Heart right ventricle (tissue), 16 donors: ENCODE measurements around the gene WNT7A. TPM values are rescaled to one million over a fixed set of nuclear protein-coding genes. Genes with fewer than 3 reads are reported as not detected.

ENCODE experiments used
- ATAC-seq, 8 donors: fragments of 200-7000 bp; cut with Tn5 transposase; one replicate each; pipeline ENCODE4 v1.9.1; 2020; ENCODE audit warnings: mild to moderate bottlenecking in 8 of 8, moderate library complexity in 8 of 8, moderate number of reproducible peaks in 1 of 8
- DNase-seq, 2 donors: peaks; one replicate each; pipeline ENCODE4 v3.0.0-alpha.2; 2020
- H3K27ac ChIP-seq, 10 donors: fragments of 200-600 bp; sonication (generic) in 2 of 10; one replicate each; pipeline versions ENCODE4 v1.5.0 to v1.8.0; 2020 to 2022; ENCODE audit warnings: mild to moderate bottlenecking in 3 of 10
- H3K27me3 ChIP-seq, 7 donors: fragments of 200-600 bp; one replicate each; pipeline ENCODE4 v1.8.0; 2021 to 2022; ENCODE audit warnings: mild to moderate bottlenecking in 2 of 7
- H3K36me3 ChIP-seq, 9 donors: fragments of 200-600 bp; sonication (generic) in 1 of 9; one replicate each; pipeline versions ENCODE4 v1.5.0 to v1.8.0; 2020 to 2022; ENCODE audit warnings: mild to moderate bottlenecking in 2 of 9
- H3K4me1 ChIP-seq, 9 donors: fragments of 200-600 bp; sonication (generic) in 1 of 9; one replicate each; pipeline versions ENCODE4 v1.5.0 to v1.8.0; 2020 to 2022; ENCODE audit warnings: mild to moderate bottlenecking in 4 of 9
- H3K4me3 ChIP-seq, 10 donors: fragments of 200-600 bp; sonication (generic) in 2 of 10; one replicate each; pipeline versions ENCODE4 v1.5.0 to v1.8.0; 2020 to 2022; ENCODE audit warnings: mild to moderate bottlenecking in 7 of 10, moderate library complexity in 2 of 10
- H3K9me3 ChIP-seq, 11 donors: fragments of 200-600 bp in 10 of 11; sonication (generic) in 2 of 11; one replicate each; pipeline versions ENCODE4 v1.5.0 to v1.8.0; 2013 to 2022; ENCODE audit warnings: mild to moderate bottlenecking in 2 of 11, control low read depth in 1 of 11, moderate library complexity in 1 of 11
- WGBS, 2 donors: extraction: QIAGEN DNeasy Blood & Tissue Kit; methylation state at CpG; one replicate each; pipeline ENCODE4 v1.1.7; 2013; ENCODE audit warnings: inconsistent platforms in 1 of 2; 5-methylcytosine and 5-hydroxymethylcytosine counted together
- intact Hi-C, 10 donors: fragments of 100-400 bp; cut with DNase I; formaldehyde crosslinking; loops; one replicate each; pipeline versions ENCODE4 v1.11.1 to v1.14.2; 2022
- polyA plus RNA-seq, 2 donors: library from polyadenylated mRNA; stranded (reverse); fragments of 200-250 nt; gene quantifications; one replicate each; pipeline ENCODE4 v1.2.3, GENCODE V29; 2013
- total RNA-seq, 10 donors: library from RNA; stranded (reverse); fragmentation: NEBNext Ultra II Directional in 3 of 10; extraction: Animal tissue kit (Norgen Biotek cat#: 25700) in 3 of 10; gene quantifications; one replicate each; pipeline versions ENCODE4 v1.2.1 to v1.2.4, GENCODE V29; 2021 to 2023
- TF ChIP-seq, protein P1 (sequence below), 9 donors: fragments of 200-600 bp; sonication (generic) in 2 of 9; IDR thresholded peaks; one replicate each; pipeline versions ENCODE4 v1.5.0 to v1.8.0; 2021 to 2022; ENCODE audit warnings: antibody characterized with exemption in 9 of 9, mild to moderate bottlenecking in 5 of 9, moderate library complexity in 1 of 9
- donor health status: Arrhythmogenic right ventricular cardiomyopathy.
- donor health status: ischemic (EF 13 %, LVEDD 7.1; RV severe dilation, severe dysfunction).
- donor health status: healthy with polysubstance abuse.
- donor health status: DM: no; HTN: yes; CAD: no.
- donor health status: DM: no; HTN: no; CAD: no.
- donor health status: ischemic (EF 25% LVEDD 6.9; RV normal size, moderate dysfunction).
- donor health status: ischemic (EF 25% LVEDD 5.7; RV mildly dilated, moderate dysfunction).
- donor health status: healthy.
- donor health status: DM: yes; HTN: yes; CAD: no.
- donor health status: Ischemic cardiomyopathy.
- donor health status: ischemic (EF 35%, LVEDD 5.7; RV mildly dilated, moderate dysfunction).
- donor health status: nonischemic (EF 11% LVEDD 7.7; RV severe dilation, severe dysfunction).
- donor health status: DM: yes; HTN: yes; CAD: no.
- donor health status: PGD.
- donor health status: ischemic (EF 29% LVEDD 5.4; RV normal size, mild dysfunction).
- donor health status: nonischemic (EF 23%, LVEDD 6.1; RV moderate dilation, normal function).

The WNT7A gene
- total and polyA plus RNA-seq, 12 donors: not detected

DNA sequence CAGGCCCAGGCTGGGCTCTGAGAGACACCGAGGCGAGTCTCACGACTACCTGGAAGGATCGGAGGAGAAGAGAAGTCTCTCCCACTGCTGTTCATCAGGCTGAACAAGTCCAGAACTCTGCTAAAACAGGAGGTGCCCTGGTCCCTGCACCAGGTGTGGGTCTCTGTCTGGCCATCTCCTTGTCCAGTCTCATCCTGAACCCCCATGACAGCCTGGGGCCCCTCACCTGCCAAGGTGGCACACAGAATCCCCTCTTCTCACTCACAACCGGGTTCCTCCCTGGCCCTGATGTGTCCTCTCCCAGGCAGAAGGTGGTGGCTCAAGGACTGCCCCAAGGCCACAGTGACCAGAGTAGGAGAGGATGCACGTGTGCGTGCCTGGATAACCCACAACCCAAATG, 34.1 kb downstream of the WNT7A start:
- ATAC-seq (no peak), DNase-seq (no peak)
- H3K4me3 ChIP-seq: no peak overlapping the region
- no peak overlapping the region for H3K27ac ChIP-seq
- no peaks in the 10 kb centered on the region for H3K9me3 ChIP-seq
- intact Hi-C loops: no loop called here
- TF ChIP-seq, protein P1, sequence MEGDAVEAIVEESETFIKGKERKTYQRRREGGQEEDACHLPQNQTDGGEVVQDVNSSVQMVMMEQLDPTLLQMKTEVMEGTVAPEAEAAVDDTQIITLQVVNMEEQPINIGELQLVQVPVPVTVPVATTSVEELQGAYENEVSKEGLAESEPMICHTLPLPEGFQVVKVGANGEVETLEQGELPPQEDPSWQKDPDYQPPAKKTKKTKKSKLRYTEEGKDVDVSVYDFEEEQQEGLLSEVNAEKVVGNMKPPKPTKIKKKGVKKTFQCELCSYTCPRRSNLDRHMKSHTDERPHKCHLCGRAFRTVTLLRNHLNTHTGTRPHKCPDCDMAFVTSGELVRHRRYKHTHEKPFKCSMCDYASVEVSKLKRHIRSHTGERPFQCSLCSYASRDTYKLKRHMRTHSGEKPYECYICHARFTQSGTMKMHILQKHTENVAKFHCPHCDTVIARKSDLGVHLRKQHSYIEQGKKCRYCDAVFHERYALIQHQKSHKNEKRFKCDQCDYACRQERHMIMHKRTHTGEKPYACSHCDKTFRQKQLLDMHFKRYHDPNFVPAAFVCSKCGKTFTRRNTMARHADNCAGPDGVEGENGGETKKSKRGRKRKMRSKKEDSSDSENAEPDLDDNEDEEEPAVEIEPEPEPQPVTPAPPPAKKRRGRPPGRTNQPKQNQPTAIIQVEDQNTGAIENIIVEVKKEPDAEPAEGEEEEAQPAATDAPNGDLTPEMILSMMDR (IDR thresholded peaks at IDR 0.05): no peak
- no peaks in the 10 kb centered on the region for H3K4me1 ChIP-seq
- H3K36me3 ChIP-seq: no peaks in the 10 kb centered on the region
- 77 to 87% methylated on average over 7 of the region's 7 CpGs for WGBS, 2 donors
- H3K27me3 ChIP-seq: peaks cover 0 to 56% (median 38%) of the 10 kb centered on the region in 7 donors

DNA sequence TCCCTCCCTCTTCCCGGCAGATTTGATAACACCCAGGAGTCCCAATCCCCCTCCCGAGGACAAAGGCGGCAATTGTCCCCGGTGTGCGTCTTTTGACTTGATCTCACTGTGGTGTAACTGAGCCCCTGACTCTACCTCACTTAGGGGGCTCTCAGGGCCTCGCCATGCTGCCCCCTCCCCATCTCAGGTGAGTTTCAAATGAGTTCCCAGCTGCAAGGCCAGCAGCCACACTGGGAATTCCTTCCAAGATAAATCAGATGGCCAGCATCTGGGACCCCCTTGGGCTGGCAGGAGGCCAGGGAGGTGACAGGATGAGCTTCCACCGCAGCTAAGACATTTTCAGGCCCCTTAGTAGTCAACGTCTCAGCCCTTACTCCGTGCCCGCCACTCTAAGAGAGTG, 35.0 kb downstream of the WNT7A start:
- no peak for ATAC-seq
- H3K4me1 ChIP-seq: no peaks in the 10 kb centered on the region
- DNase-seq: no peak
- H3K36me3 ChIP-seq: no peaks in the 10 kb centered on the region
- intact Hi-C loops: no loop called here
- H3K27ac ChIP-seq: no peak overlapping the region
- WGBS, 2 donors: 37 to 48% methylated on average over 10 of the region's 10 CpGs
- H3K4me3 ChIP-seq: no peak overlapping the region
- peaks cover 0 to 56% (median 38%) of the 10 kb centered on the region in 7 donors for H3K27me3 ChIP-seq
- H3K9me3 ChIP-seq: no peaks in the 10 kb centered on the region
- TF ChIP-seq, protein P1 (IDR thresholded peaks at IDR 0.05): no peak

DNA sequence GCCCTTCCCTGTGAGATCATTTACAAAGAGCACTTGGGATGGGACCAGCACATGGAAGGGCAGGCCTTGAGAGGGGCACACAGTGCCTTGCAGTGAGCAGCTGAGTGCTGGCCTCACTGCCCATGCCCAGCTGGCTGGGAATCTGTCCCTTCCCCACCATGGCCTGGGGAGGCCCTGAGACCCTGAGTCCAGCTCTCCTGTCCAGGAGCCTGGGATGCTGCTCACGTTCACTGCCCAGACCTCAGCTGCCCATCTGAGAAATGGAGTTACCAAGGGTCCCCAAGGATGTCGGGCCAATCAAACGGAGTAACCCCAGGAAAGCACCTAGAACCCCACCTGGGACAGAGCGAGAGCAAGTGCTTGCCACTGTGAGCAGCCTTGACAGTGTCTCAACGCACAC, 35.6 kb downstream of the WNT7A start:
- Histone ChIP-seq H3K36me3 (no peaks in the 10 kb centered on the region), H3K27ac (no peak overlapping the region), H3K9me3 (no peaks in the 10 kb centered on the region), H3K4me3 (no peak overlapping the region), H3K27me3 (peaks cover 0 to 57% (median 38%) of the 10 kb centered on the region in 7 donors), H3K4me1 (no peaks in the 10 kb centered on the region)
- TF ChIP-seq, protein P1 (IDR thresholded peaks at IDR 0.05): no peak
- DNase-seq: no peak
- WGBS, 2 donors: 81 to 84% methylated on average over 5 of the region's 5 CpGs
- no peak for ATAC-seq
- intact Hi-C loops: no loop called here

GRCh38 chr3:13843351-13843750, 36.5 kb downstream of the WNT7A start:
- no peak for ATAC-seq
- WGBS, 2 donors: 73 to 79% methylated on average over 5 of the region's 5 CpGs

More at GRCh38 chr3:13843351-13843750, 36.5 kb downstream of the WNT7A start:
- Histone ChIP-seq H3K27ac (no peak overlapping the region), H3K4me1 (no peaks in the 10 kb centered on the region), H3K27me3 (peaks cover 0 to 61% (median 32%) of the 10 kb centered on the region in 7 donors), H3K36me3 (no peaks in the 10 kb centered on the region), H3K4me3 (no peak overlapping the region), H3K9me3 (no peaks in the 10 kb centered on the region)
- DNase-seq: no peak
- TF ChIP-seq, protein P1 (IDR thresholded peaks at IDR 0.05): no peak
- intact Hi-C loops: no loop called here
